ENCODE data around the gene GOLGA1.
"Not testable (repeated sequence)": the region's sequence is repeated elsewhere in the genome, so short reads cannot be mapped to it uniquely, and the experiment has no call there.

The GOLGA1 gene, protein sequence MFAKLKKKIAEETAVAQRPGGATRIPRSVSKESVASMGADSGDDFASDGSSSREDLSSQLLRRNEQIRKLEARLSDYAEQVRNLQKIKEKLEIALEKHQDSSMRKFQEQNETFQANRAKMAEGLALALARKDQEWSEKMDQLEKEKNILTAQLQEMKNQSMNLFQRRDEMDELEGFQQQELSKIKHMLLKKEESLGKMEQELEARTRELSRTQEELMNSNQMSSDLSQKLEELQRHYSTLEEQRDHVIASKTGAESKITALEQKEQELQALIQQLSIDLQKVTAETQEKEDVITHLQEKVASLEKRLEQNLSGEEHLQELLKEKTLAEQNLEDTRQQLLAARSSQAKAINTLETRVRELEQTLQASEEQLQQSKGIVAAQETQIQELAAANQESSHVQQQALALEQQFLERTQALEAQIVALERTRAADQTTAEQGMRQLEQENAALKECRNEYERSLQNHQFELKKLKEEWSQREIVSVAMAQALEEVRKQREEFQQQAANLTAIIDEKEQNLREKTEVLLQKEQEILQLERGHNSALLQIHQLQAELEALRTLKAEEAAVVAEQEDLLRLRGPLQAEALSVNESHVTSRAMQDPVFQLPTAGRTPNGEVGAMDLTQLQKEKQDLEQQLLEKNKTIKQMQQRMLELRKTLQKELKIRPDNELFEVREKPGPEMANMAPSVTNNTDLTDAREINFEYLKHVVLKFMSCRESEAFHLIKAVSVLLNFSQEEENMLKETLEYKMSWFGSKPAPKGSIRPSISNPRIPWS

GRCh38 chr9:124940894-124941678 is at the start of gene GOLGA1:
Gene GOLGA1 (minus strand): TSS chr9:124941083. CDS start chr9:124938711, 2,372 bp downstream.
- peak; percentile 93 for DNase-seq (ENCODE audit: low read depth)

- DNase-seq (ENCODE audit: low read depth) = no peak
Measured at GRCh38 chr9:124983698-124984097, 42.8 kb upstream of the GOLGA1 start.

DNA sequence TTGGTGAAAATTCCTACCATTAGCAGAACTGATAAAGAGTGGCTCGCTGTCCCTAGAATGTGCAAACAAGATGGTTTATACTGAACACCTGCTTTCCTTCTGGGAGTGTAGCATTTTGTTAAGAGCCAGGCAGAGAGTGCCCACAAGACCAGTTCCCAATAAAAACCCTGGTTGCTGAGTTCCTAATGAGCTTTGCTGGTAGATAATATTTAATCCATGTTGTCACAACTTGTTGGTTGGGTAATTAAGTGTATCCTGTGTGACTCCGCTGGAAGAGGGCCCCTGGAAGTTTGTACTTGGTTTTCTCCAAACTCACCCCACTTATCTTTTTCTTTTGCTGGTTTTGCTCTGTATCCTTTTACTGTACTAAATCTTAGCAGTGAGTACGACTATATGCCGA is 39.5 kb upstream of the GOLGA1 start:
- DNase-seq (ENCODE audit: low read depth) = no peak

DNA sequence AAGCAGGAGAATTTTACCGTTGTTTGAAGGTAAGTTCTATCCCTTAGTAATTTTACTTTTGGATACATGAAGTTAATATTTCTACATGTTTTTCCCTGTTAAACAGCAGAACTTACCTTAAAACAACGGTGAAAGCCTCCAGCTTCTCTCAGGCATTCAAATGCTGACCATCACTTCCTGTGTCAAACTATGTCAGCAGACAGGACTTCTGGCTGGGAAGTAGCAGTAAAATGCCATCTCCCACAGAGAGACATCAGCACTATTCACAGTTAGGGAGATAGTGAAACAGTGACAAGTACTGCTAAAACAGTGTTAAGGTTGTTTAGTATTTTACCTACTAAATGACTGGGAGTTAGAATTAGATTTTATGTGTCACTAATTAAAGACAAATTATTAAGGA is 34.2 kb upstream of the GOLGA1 start:
- no peak for DNase-seq (ENCODE audit: low read depth)

DNA sequence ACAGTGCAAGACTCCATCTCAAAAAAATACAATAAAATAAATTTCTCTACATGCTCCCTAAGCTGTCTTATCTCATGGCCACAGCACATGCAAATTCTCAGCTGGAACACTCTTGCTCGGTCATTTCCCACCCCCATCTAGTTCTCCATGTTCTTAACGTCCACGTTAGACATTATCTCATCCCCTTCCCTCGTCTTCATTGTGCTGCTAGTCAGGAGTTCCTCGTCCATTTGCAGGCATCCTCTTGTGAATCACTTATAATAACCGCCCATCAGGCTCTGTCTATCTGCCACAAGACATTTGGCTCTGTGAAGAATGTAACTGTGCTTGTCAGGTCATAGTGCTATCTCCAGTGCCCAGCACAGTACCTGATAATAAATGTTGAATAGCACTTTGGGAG is 32.9 kb upstream of the GOLGA1 start:
- no peak for DNase-seq (ENCODE audit: low read depth)

- no peak for DNase-seq (ENCODE audit: low read depth)
Measured at GRCh38 chr9:124972241-124972770, 31.4 kb upstream of the GOLGA1 start.

- no peak for DNase-seq (ENCODE audit: low read depth)
Measured at GRCh38 chr9:124969401-124969800, 28.5 kb upstream of the GOLGA1 start.

- DNase-seq (ENCODE audit: low read depth) = no peak
Measured at GRCh38 chr9:124968238-124968637, 27.4 kb upstream of the GOLGA1 start.

- not testable (repeated sequence) for DNase-seq (ENCODE audit: low read depth)
Measured at GRCh38 chr9:124965775-124966568, 25.1 kb upstream of the GOLGA1 start.

GRCh38 chr9:124964604-124965003 is 23.7 kb upstream of the GOLGA1 start:
- DNase-seq (ENCODE audit: low read depth) = no peak

GRCh38 chr9:124964056-124964455 is 23.2 kb upstream of the GOLGA1 start:
- DNase-seq (ENCODE audit: low read depth) = no peak

DNA sequence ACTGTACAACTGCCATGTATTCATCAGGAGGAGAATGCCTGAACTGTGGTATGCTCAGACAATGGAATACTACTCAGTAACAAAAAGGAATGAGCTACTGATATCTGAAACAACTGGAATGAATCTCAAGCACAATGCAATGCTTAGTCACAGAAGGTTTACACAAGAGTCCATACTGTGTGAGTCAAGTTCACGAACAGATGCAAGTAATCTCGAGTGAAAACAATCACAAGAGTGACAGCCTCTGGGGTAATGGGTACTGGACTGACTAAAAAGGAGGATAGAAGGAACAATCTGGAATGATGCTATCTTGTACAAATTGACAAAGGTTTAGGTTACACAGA is 19.5 kb upstream of the GOLGA1 start:
- DNase-seq (ENCODE audit: low read depth) = no peak

- not testable (repeated sequence) for DNase-seq (ENCODE audit: low read depth)
Measured at GRCh38 chr9:124959671-124960408, 19.0 kb upstream of the GOLGA1 start.

DNA sequence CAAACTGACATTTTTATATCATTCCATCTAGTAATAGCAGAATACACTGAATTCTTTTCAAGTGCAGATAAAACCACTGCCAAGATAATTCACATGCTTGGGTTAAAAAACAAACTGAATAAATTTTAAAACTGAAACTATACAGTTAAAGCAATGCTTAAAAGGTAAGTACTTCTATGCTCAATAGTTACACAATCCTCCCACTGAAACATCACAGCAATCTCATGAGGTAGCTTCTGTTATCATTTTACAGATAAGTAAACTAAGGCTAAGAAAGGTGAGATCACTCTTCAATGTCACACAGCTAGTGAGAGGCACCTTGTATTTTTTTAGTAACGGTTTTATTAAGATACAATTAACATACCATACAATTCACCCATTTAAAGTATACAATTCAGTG is 13.4 kb upstream of the GOLGA1 start:
- DNase-seq (ENCODE audit: low read depth) = no peak

GRCh38 chr9:124950050-124950718 is 9.3 kb upstream of the GOLGA1 start:
- no peak for DNase-seq (ENCODE audit: low read depth)

- DNase-seq (ENCODE audit: low read depth) = no peak
Measured at GRCh38 chr9:124949387-124949786, 8.5 kb upstream of the GOLGA1 start.

DNA sequence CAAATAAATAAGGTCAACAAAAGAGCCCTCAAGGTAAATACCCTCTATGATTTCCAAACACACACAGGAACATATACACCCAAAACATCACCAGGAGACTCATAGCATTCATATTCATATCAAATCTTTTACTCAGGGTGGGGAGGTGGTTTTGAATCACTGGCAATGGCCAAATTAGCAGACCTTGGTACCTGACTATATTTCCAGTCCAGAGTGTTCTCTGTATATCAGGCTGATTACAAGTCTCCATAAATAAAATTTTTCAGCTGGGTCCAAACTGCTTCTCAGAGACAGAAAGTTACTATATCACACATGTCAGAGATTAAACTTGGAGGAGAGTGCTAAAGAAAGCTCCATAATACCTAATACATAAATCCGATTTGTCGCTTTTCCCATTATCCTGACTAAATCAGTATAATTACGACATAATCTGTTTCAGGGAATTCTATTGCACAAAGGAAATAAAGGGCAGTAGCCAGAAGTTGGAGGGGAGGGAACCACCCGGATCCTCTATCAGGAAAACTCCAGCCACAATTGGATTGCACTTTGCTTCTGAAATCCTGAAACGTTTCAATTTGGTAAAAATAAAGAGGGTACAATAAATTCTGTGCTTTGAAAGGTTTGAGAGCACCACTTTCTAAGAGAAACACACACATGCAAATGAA is 7.0 kb upstream of the GOLGA1 start:
- DNase-seq (ENCODE audit: low read depth) = no peak

- DNase-seq (ENCODE audit: low read depth) = no peak
Measured at GRCh38 chr9:124946167-124946566, 5.3 kb upstream of the GOLGA1 start.

DNA sequence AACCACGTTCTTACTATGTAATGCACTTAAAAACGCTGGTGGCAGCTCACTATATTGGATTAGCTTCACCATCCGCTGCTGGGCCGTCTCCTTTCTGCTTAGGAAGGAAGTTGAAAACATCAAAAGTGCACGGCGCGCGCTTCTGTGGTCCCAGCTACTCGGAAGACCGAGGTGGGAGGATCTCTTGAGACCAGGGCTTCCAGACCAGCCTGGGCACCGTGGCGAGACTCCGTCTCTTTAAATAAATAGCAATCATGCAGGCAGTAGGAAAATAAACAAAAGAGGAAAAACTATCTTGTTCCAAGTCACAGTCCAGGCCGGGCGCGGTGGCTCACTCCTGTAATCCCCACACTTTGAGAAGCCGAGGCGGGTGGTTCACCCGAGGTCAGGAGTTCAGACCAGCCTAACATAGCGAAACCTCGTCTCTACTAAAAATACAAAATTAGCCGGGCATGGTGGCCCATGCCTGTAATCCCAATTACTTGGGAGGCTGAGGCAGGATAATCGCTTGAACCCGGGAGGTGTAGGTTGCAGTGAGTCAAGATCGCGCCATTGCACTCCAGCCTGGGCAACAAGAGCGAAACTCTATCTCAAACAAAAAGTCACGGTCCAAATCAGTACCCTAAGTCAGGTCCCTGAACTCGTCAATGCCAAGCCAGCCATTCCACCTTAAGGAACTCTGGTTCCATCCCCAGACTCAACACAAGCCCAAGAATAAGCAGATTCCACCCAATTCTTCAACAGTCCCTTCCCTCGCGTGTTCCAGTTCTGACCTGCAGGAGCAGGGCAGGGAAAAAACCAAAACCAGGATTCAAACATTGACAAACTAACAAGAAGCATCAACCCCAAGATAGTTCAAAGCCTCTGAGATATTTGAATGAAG is 1.0 kb upstream of the GOLGA1 start:
- DNase-seq (ENCODE audit: low read depth) = peak; percentile 57
